ENCODE measurements around the gene HSPA1L.

Gene HSPA1L

GRCh38 chr6:31781244-31782125, 33.6 kb downstream of the HSPA1L start:
- DNase-seq: no peak

- DNase-seq: no peak
Observed at GRCh38 chr6:31780507-31781243, 34.4 kb downstream of the HSPA1L start.

- no peak for DNase-seq
Observed at GRCh38 chr6:31779908-31780307, 35.2 kb downstream of the HSPA1L start.

GRCh38 chr6:31778999-31779885, 35.8 kb downstream of the HSPA1L start:
- no peak for DNase-seq

DNA sequence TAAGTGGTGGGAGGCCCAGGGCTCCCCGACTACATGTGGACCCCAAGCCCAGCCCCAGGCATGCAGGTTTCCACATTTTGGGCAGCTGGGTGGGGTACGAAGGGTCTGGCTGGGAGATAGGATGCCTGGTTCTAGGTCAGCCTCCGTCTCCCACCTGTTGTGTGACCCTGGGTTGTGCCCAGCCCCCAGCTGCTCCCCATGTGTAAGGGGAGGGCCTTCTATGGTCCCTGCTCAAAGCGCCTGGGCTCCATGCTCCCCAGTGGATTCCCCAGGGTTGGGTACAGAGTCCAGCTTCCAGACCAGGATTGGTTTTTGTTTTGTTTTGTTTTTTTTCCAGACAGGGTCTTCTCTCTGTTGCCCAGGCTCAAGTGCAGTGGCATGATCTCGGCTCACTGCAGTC, 36.9 kb downstream of the HSPA1L start:
- no peak for DNase-seq

- no peak for DNase-seq
Observed at GRCh38 chr6:31777667-31778050, 37.4 kb downstream of the HSPA1L start.

- DNase-seq: peak; percentile 43
Observed at GRCh38 chr6:31776989-31777666, 38.0 kb downstream of the HSPA1L start, which contains the start of gene VWA7. VWA7 (minus strand) TSS chr6:31777328; CDS start chr6:31776779, 549 bp downstream.

DNA sequence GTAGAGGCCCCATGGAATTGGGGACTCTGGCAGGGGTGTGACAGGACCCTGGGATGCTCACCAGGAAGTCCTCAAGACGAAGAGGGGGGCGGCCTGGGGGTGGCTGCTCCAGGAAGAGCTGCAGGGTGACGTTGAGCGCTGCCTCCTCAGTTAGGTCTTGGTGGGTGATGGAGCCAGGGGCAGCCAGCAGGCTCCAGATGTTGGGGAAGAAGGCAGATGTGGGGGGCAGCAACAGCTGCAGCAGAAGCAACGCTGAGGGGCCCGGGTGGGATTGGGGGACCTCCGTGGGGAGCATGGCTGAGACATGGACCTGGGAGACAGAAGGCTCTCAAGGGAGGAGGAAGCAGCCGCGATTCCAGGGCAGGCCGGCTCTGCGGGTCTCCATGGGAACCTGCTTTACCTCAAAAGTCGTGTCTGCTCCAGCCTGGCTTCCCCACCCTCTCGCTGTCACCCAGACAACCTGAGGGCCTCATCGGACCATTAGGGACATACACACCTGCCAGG, 38.5 kb downstream of the HSPA1L start:
- no peak for DNase-seq

- no peak for DNase-seq
Observed at GRCh38 chr6:31775633-31776484, 39.2 kb downstream of the HSPA1L start.

- no peak for DNase-seq
Observed at GRCh38 chr6:31775184-31775583, 39.9 kb downstream of the HSPA1L start.

DNA sequence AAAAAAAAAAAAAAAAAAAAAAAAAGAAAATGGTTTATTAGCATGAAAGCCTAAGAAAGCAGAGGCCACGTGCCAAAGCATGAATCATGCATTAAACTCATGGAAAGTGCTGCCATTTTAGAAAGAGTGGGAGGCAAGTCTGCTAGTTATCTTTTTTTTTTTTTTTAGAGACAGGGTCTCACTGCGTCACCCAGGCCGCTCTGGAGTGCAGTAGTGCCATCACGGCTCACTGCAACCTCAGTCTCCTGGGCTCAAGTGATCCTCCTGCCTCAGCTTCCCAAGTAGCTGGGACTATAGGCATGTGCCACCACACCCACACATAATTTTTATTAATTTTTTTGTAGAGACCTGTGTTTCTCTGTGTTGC, 43.1 kb downstream of the HSPA1L start:
- no peak for DNase-seq

DNA sequence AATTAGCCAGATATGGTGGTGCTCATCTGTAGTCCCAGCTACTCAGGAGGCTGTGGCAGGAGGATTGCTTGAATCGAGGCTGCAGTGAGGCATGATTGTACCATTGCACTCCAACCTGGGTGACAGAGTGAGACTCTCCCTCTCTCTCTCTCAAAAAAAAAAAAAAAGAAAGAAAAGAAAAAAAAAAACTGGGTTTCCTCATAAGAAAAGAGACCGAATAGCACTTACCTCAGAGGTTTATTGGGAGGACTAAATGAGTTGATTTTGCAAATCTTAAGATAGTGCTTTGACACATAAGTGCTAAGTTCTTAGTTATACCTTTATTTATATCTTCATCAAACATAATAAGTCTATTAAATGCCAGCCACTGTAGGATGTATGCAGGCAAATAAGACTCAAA, 44.2 kb downstream of the HSPA1L start:
- DNase-seq: no peak

DNA sequence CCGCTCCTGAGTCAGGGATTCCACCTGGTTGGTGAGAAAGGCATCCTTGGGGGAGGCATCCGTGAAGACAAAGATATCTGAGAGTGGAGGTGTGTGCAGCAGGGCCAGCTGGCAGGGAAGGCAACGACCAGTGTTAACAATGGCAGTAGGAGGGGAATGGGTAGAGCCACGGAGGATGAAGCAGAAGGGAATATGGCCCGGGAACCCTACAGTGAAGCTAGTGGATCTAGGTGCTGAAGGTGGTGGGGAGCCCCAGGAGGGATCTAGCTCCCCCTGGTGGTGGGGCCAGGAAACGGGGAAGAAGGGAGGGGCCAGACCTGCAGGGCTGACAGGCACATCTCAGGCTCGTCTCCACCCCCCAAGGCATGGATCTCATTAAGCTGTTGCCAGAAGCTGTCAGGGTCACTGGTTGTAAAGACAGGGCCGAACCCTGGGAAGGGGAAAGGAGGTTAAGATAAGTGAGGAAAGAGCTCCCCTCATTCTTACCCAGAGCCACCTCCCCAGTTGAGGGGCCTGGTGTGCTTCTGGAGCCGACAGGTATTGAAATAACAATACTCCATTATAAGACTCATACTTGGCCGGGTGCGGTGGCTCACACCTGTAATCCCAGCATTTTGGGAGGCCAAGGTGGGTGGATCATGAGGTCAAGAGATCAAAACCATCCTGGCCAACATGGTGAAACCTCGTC, 45.3 kb downstream of the HSPA1L start:
- DNase-seq: peak; percentile 18

DNA sequence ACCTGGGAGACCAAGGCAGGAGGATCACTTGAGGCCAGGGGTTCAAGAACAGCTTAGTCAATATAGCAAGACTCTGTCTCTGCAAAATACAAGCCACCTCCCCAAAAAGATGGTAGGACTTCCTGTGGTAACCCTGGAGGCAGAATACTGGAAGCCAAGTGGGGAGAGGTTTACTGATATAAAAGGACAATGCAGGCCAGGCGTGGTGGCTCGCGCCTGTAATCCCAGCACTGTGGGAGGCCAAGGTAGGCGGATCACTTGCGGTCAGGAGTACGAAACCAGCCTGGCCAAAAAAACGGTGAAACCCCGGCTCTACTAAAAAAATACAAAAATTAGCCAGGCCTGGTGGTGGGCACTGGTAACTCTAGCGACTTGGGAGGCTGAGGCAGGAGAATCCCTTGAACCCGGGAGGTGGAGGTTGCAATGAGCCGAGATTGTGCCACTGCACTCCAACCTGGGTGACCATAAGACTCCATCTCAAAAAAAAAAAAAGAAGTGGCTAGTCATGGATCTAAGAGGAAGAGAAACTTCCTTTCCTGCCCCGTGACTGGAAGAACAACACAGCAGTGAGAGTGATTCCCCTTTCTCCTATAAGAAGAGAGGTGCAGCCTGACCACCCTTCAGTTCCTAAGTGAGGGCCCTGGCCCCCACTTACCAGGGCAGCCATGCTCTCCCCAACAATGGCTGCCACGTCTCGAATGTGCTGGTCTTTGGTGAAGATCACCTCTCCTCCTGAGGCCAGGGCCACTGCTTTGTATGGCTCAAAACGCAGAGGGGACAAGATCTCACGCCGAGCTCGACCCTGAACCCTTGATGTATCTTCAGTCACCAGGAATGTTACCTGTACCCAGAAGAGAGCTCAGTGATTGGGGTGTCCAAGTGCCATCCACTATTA, 46.5 kb downstream of the HSPA1L start:
- DNase-seq: peak; percentile 0

GRCh38 chr6:31767096-31767645, 47.9 kb downstream of the HSPA1L start:
- DNase-seq: no peak

GRCh38 chr6:31765910-31766794, 48.9 kb downstream of the HSPA1L start:
- DNase-seq: no peak

GRCh38 chr6:31765559-31765909, 49.5 kb downstream of the HSPA1L start:
- DNase-seq: no peak

DNA sequence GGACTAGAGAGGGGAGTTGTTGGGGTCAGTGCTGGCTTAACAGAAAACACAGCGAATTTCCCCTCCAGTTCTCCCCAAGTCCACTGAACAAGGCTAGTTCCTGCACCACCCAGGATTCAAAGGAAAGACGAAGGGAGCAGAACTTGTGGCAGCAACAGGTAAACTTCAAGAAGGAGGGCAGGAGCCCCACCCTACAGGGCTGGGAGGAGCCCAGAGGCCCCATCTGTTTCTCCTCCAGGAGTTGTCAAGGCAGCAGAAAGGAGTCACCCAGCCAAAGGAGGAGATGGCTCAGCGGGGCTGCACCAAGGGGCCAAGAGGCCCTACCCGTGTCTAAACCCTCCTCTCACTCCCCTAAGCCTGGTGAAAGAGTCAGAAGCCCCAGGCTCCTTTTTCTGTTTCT, 50.9 kb downstream of the HSPA1L start:
- DNase-seq: no peak

- DNase-seq: no peak
Observed at GRCh38 chr6:31763619-31763940, 51.5 kb downstream of the HSPA1L start.
